Skin of body (tissue), 2 donors: ENCODE results near the gene JAM3. TPM values are rescaled to one million over a fixed set of nuclear protein-coding genes. Genes with fewer than 3 reads are reported as not detected.
A peak's percentile ranks its signal among the peaks of the same experiment; 100 is the strongest.
"Not testable (repeated sequence)": the region's sequence is repeated elsewhere in the genome, so short reads cannot be mapped to it uniquely, and the experiment has no call there.

Experiments
- DNase-seq: peaks from one replicate; lab custom pipeline; 2025; lab: John Stamatoyannopoulos, UW
- total RNA-seq: library from RNA; depleted of rRNA; stranded (reverse); fragments of >200 nt; gene quantifications from one replicate; pipeline ENCODE4 v1.2.3, GENCODE V29; 2014

The JAM3 gene
- total RNA-seq, 1 donor from 2014 or later: 41.0 TPM

GRCh38 chr11:134100171-134100570 lies 31.3 kb downstream of the JAM3 start:
- no peak for DNase-seq

GRCh38 chr11:134101282-134101681 lies 32.4 kb downstream of the JAM3 start:
- DNase-seq: no peak

GRCh38 chr11:134110252-134110815 lies 41.5 kb downstream of the JAM3 start:
- DNase-seq: no peak

GRCh38 chr11:134113787-134114186 lies 44.9 kb downstream of the JAM3 start:
- not testable (repeated sequence) for DNase-seq

GRCh38 chr11:134116210-134116609 lies 47.3 kb downstream of the JAM3 start:
- DNase-seq: no peak

- no peak for DNase-seq
These were observed 49.1 kb downstream of the JAM3 start for GRCh38 chr11:134118006-134118405.

GRCh38 chr11:134119094-134119493 lies 50.2 kb downstream of the JAM3 start:
- no peak for DNase-seq

GRCh38 chr11:134120143-134120850 lies 51.4 kb downstream of the JAM3 start:
- DNase-seq: peak; percentile 70

GRCh38 chr11:134120921-134121526 lies 52.2 kb downstream of the JAM3 start:
- DNase-seq: peak; percentile 83

GRCh38 chr11:134124660-134125451 lies 56.0 kb downstream of the JAM3 start:
- DNase-seq: peak; percentile 19

GRCh38 chr11:134125507-134125906 lies 56.6 kb downstream of the JAM3 start:
- DNase-seq: no peak

- DNase-seq: no peak
These were observed 57.4 kb downstream of the JAM3 start for GRCh38 chr11:134126217-134126822.

GRCh38 chr11:134131628-134132244 lies 62.9 kb downstream of the JAM3 start:
- DNase-seq: no peak

- no peak for DNase-seq
These were observed 63.9 kb downstream of the JAM3 start for GRCh38 chr11:134132808-134133207.

- DNase-seq: no peak
These were observed 65.3 kb downstream of the JAM3 start for GRCh38 chr11:134134167-134134566.

GRCh38 chr11:134138376-134138775 lies 69.5 kb downstream of the JAM3 start:
- no peak for DNase-seq

- no peak for DNase-seq
These were observed 70.5 kb downstream of the JAM3 start for GRCh38 chr11:134139303-134139872.

GRCh38 chr11:134139873-134140331 lies 71.0 kb downstream of the JAM3 start:
- DNase-seq: peak; percentile 85

GRCh38 chr11:134140961-134141490 lies 72.2 kb downstream of the JAM3 start:
- no peak for DNase-seq

- no peak for DNase-seq
These were observed 73.7 kb downstream of the JAM3 start for GRCh38 chr11:134142536-134142935.
